Measurements from ENCODE around the gene CACNA2D3.
"Not testable (repeated sequence)": the region's sequence is repeated elsewhere in the genome, so short reads cannot be mapped to it uniquely, and the experiment has no call there.

The CACNA2D3 gene

GRCh38 chr3:54445630-54446029 lies 323.3 kb downstream of the CACNA2D3 start:
- Histone ChIP-seq H3F3A (ENCODE audit: insufficient read depth) (no peaks in the 10 kb centered on the region), H3K9ac (ENCODE audit: low read length) (no peak overlapping the region)
- TF ChIP-seq EZH2phosphoT487 (conservative IDR thresholded peaks at IDR 0.05; ENCODE audit: low read length) (no peak), CTCF (IDR thresholded peaks at IDR 0.05; ENCODE audit: insufficient read depth, low read length, poor library complexity, severe bottlenecking) (no peak)

GRCh38 chr3:54447427-54447826 lies 325.1 kb downstream of the CACNA2D3 start:
- H3K9me2 ChIP-seq (replicated peaks; ENCODE audit: insufficient read depth, low read length): no peaks in the 10 kb centered on the region
- H3K4me2 ChIP-seq (ENCODE audit: low read depth, low read length, poor library complexity, severe bottlenecking): no peak overlapping the region
- no peaks in the 10 kb centered on the region for H3K9me3 ChIP-seq (ENCODE audit: insufficient read depth, low read length)
- H3K4me3 ChIP-seq (ENCODE audit: insufficient read depth, low read length, poor library complexity, severe bottlenecking): no peak overlapping the region
- H4K20me1 ChIP-seq (ENCODE audit: low read depth, low read length): no peaks in the 10 kb centered on the region
- H3K36me3 ChIP-seq (ENCODE audit: low read length): no peaks in the 10 kb centered on the region
- H3K27me3 ChIP-seq (ENCODE audit: low read length): no peaks in the 10 kb centered on the region
- no peaks in the 10 kb centered on the region for H3K79me2 ChIP-seq (ENCODE audit: insufficient read depth, low read length)
- no peaks in the 10 kb centered on the region for H3F3A ChIP-seq (ENCODE audit: insufficient read depth)
- no peak overlapping the region for H3K9ac ChIP-seq (ENCODE audit: low read length)
- no peak overlapping the region for H2AFZ ChIP-seq (ENCODE audit: low read depth, low read length, severe bottlenecking)
- no peak overlapping the region for H3K27ac ChIP-seq (ENCODE audit: low read depth, low read length)
- TF ChIP-seq CTCF (IDR thresholded peaks at IDR 0.05; ENCODE audit: insufficient read depth, low read length, poor library complexity, severe bottlenecking) (no peak), EZH2phosphoT487 (conservative IDR thresholded peaks at IDR 0.05; ENCODE audit: low read length) (no peak)

More at GRCh38 chr3:54445630-54446029, 323.3 kb downstream of the CACNA2D3 start:
- Histone ChIP-seq H3K27ac (ENCODE audit: low read depth, low read length) (no peak overlapping the region), H3K36me3 (ENCODE audit: low read length) (no peaks in the 10 kb centered on the region), H3K79me2 (ENCODE audit: insufficient read depth, low read length) (no peaks in the 10 kb centered on the region), H2AFZ (ENCODE audit: low read depth, low read length, severe bottlenecking) (no peak overlapping the region), H3K9me3 (ENCODE audit: insufficient read depth, low read length) (no peaks in the 10 kb centered on the region), H4K20me1 (ENCODE audit: low read depth, low read length) (no peaks in the 10 kb centered on the region), H3K27me3 (ENCODE audit: low read length) (no peaks in the 10 kb centered on the region), H3K4me2 (ENCODE audit: low read depth, low read length, poor library complexity, severe bottlenecking) (no peak overlapping the region), H3K9me2 (replicated peaks; ENCODE audit: insufficient read depth, low read length) (no peaks in the 10 kb centered on the region), H3K4me3 (ENCODE audit: insufficient read depth, low read length, poor library complexity, severe bottlenecking) (no peak overlapping the region)

GRCh38 chr3:54454806-54455205 lies 332.5 kb downstream of the CACNA2D3 start:
- Histone ChIP-seq H3K27ac (ENCODE audit: low read depth, low read length) (no peak overlapping the region), H3K27me3 (ENCODE audit: low read length) (no peaks in the 10 kb centered on the region), H3K9ac (ENCODE audit: low read length) (no peak overlapping the region), H3F3A (ENCODE audit: insufficient read depth) (no peaks in the 10 kb centered on the region), H3K4me3 (ENCODE audit: insufficient read depth, low read length, poor library complexity, severe bottlenecking) (no peak overlapping the region), H2AFZ (ENCODE audit: low read depth, low read length, severe bottlenecking) (no peak overlapping the region), H3K9me3 (ENCODE audit: insufficient read depth, low read length) (no peaks in the 10 kb centered on the region), H3K79me2 (ENCODE audit: insufficient read depth, low read length) (no peaks in the 10 kb centered on the region), H3K4me2 (ENCODE audit: low read depth, low read length, poor library complexity, severe bottlenecking) (no peak overlapping the region), H4K20me1 (ENCODE audit: low read depth, low read length) (no peaks in the 10 kb centered on the region), H3K9me2 (replicated peaks; ENCODE audit: insufficient read depth, low read length) (no peaks in the 10 kb centered on the region), H3K36me3 (ENCODE audit: low read length) (no peaks in the 10 kb centered on the region)
- no peak for TF ChIP-seq CTCF (IDR thresholded peaks at IDR 0.05; ENCODE audit: insufficient read depth, low read length, poor library complexity, severe bottlenecking)

GRCh38 chr3:54458357-54458756 lies 336.0 kb downstream of the CACNA2D3 start:
- Histone ChIP-seq H3K9me2 (replicated peaks; ENCODE audit: insufficient read depth, low read length) (no peaks in the 10 kb centered on the region), H3K9ac (ENCODE audit: low read length) (no peak overlapping the region), H2AFZ (ENCODE audit: low read depth, low read length, severe bottlenecking) (no peak overlapping the region), H3K27ac (ENCODE audit: low read depth, low read length) (no peak overlapping the region), H3K36me3 (ENCODE audit: low read length) (no peaks in the 10 kb centered on the region), H3K4me3 (ENCODE audit: insufficient read depth, low read length, poor library complexity, severe bottlenecking) (no peak overlapping the region), H3K27me3 (ENCODE audit: low read length) (no peaks in the 10 kb centered on the region), H3K4me2 (ENCODE audit: low read depth, low read length, poor library complexity, severe bottlenecking) (no peak overlapping the region), H3F3A (ENCODE audit: insufficient read depth) (no peaks in the 10 kb centered on the region), H3K79me2 (ENCODE audit: insufficient read depth, low read length) (no peaks in the 10 kb centered on the region), H4K20me1 (ENCODE audit: low read depth, low read length) (no peaks in the 10 kb centered on the region), H3K9me3 (ENCODE audit: insufficient read depth, low read length) (no peaks in the 10 kb centered on the region)
- TF ChIP-seq CTCF (IDR thresholded peaks at IDR 0.05; ENCODE audit: insufficient read depth, low read length, poor library complexity, severe bottlenecking) (no peak), EZH2phosphoT487 (conservative IDR thresholded peaks at IDR 0.05; ENCODE audit: low read length) (no peak)

- H3K27me3 ChIP-seq (ENCODE audit: low read length); H2AFZ ChIP-seq (ENCODE audit: low read depth, low read length, severe bottlenecking); H3K9me3 ChIP-seq (ENCODE audit: insufficient read depth, low read length); H3F3A ChIP-seq (ENCODE audit: insufficient read depth); H3K9me2 ChIP-seq (replicated peaks; ENCODE audit: insufficient read depth, low read length); H3K4me3 ChIP-seq (ENCODE audit: insufficient read depth, low read length, poor library complexity, severe bottlenecking); H4K20me1 ChIP-seq (ENCODE audit: low read depth, low read length); H3K9ac ChIP-seq (ENCODE audit: low read length); H3K36me3 ChIP-seq (ENCODE audit: low read length); H3K79me2 ChIP-seq (ENCODE audit: insufficient read depth, low read length); H3K27ac ChIP-seq (ENCODE audit: low read depth, low read length); H3K4me2 ChIP-seq (ENCODE audit: low read depth, low read length, poor library complexity, severe bottlenecking): not testable (repeated sequence)
Measured at GRCh38 chr3:54464554-54464953, 342.2 kb downstream of the CACNA2D3 start.

All from SU-DHL-6 (cell line).